Measurements from ENCODE around the gene HNRNPD. TPM values are rescaled to one million over a fixed set of nuclear protein-coding genes. Genes with fewer than 3 reads are reported as not detected.
"Not testable (repeated sequence)": the region's sequence is repeated elsewhere in the genome, so short reads cannot be mapped to it uniquely, and the experiment has no call there.

The HNRNPD gene
- total and polyA plus RNA-seq, 2 of the 8 experiments (the other 6 are each of a cell fraction or from before 2014, with no cell fraction given) = 118 to 646 TPM

DNA sequence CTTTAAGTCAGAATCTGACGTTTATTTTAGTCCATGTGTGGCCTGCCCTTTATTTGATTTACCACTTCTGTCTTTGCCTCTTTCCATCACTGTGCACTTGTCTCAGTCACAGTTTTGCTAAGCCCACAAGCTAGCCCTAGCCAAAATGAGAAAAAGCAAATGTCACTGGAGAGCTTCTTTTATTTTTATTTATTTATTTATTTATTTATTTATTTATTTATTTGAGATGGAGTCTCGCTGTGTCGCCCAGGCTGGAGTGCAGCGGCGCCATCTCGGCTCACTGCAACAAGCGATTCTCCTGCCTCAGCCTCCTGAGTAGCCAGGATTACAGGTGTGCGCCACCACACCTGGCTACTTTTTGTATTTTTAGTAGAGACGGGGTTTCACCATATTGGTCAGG lies 16.3 kb upstream of the HNRNPD start:
- H4K91ac ChIP-seq (replicated peaks; ENCODE audit: insufficient read length, low read length); H3K9me3 ChIP-seq (ENCODE audit: insufficient read depth in 2 of 2, low read depth in 1 of 2, low read length in 1 of 2); H3K9ac ChIP-seq (replicated peaks in 1 of 4; ENCODE audit: extremely low read depth in 1 of 4, low read depth in 3 of 4, low read length in 3 of 4); H2BK120ac ChIP-seq (replicated peaks; ENCODE audit: low read depth, low read length); H3K14ac ChIP-seq (ENCODE audit: insufficient read length); H3K4me2 ChIP-seq (ENCODE audit: insufficient read depth in 1 of 2, low read depth in 2 of 2, low read length in 2 of 2); H2AFZ ChIP-seq (ENCODE audit: low read length); FAIRE-seq; H3K56ac ChIP-seq (replicated peaks; ENCODE audit: insufficient read length, low read depth, low read length); H4K5ac ChIP-seq (ENCODE audit: insufficient read length, low read depth, low read length); H2BK5ac ChIP-seq (ENCODE audit: low read depth, low read length); H3K4me1 ChIP-seq (replicated peaks in 1 of 4; ENCODE audit: control insufficient read depth in 3 of 4, insufficient read depth in 4 of 4, low read length in 3 of 4); H2AK5ac ChIP-seq (ENCODE audit: low read depth, low read length); H3K79me1 ChIP-seq (ENCODE audit: low read depth, low read length); H3K36me3 ChIP-seq (ENCODE audit: control insufficient read depth in 2 of 4, insufficient read depth in 4 of 4, low read length in 3 of 4); H3K4ac ChIP-seq (replicated peaks; ENCODE audit: insufficient read length, low read depth, low read length); H3K79me2 ChIP-seq (ENCODE audit: control insufficient read depth in 1 of 2, insufficient read depth in 2 of 2, low read length in 2 of 2); H3K4me3 ChIP-seq (ENCODE audit: extremely low read depth in 1 of 4, insufficient read depth in 2 of 4, low read depth in 3 of 4, low read length in 4 of 4); H3K27me3 ChIP-seq (replicated peaks in 1 of 4; ENCODE audit: control insufficient read depth in 3 of 4, extremely low read depth in 1 of 4, insufficient read depth in 3 of 4, low read length in 3 of 4); H3K23ac ChIP-seq (ENCODE audit: insufficient read length); H2BK15ac ChIP-seq (ENCODE audit: low read length); H3K23me2 ChIP-seq (ENCODE audit: low read depth, low read length); H4K20me1 ChIP-seq (replicated peaks in 1 of 2; ENCODE audit: control insufficient read depth in 1 of 2, insufficient read depth in 2 of 2, low read length in 2 of 2); DNase-seq (ENCODE audit: low read depth in 1 of 2, low spot score in 2 of 2); H3K27ac ChIP-seq (ENCODE audit: low read depth, low read length); H2BK20ac ChIP-seq (ENCODE audit: low read length); H3K18ac ChIP-seq (ENCODE audit: extremely low read depth, low read length); H4K8ac ChIP-seq (ENCODE audit: extremely low read depth, insufficient read depth, low read length); H2BK12ac ChIP-seq (ENCODE audit: low read depth, low read length): not testable (repeated sequence)
- ChIA-PET POLR2A (ENCODE audit: partially characterized antibody) (interaction anchor here (0.6 to 4.0 kb wide), 7 partner anchors 9 to 47 kb away, joined by 3 to 24 read pairs (median 3); partner anchors contain the start of genes HNRNPD and HNRNPDL), CTCF (ENCODE audit: partially characterized antibody) (interaction anchor here (1.8 kb wide), 1 partner anchor 10 kb away, joined by 14 read pairs; no protein-coding TSS in a partner anchor)
- WGBS, 2 experiments (ENCODE audit: extremely low coverage in 1 of 2, insufficient coverage in 1 of 2, insufficient read length in 1 of 2, insufficient replicate concordance in 2 of 2, low coverage in 1 of 2, low lambda C conversion rate in 2 of 2, missing lambda C conversion rate in 1 of 2) = 96% methylated on average over 9 of the region's 9 CpGs; no CpG with 5 or more reads in 1 of the 2 experiments

All from H1 (cell line).